HG02840 (cell line): Measurements from ENCODE around the gene USP3.
A peak's percentile ranks its signal among the peaks of the same experiment; 100 is the strongest.
"Not testable (repeated sequence)": the region's sequence is repeated elsewhere in the genome, so short reads cannot be mapped to it uniquely, and the experiment has no call there.

Experiments
- ATAC-seq: cut with Tn5 transposase; IDR thresholded peaks from one replicate; pipeline ENCODE4 v1.9.1; 2021; ENCODE audit warnings: mild to moderate bottlenecking, moderate library complexity, moderate number of reproducible peaks; ENCODE audit not compliant: unreplicated experiment, low FRiP score

USP3 gene

DNA sequence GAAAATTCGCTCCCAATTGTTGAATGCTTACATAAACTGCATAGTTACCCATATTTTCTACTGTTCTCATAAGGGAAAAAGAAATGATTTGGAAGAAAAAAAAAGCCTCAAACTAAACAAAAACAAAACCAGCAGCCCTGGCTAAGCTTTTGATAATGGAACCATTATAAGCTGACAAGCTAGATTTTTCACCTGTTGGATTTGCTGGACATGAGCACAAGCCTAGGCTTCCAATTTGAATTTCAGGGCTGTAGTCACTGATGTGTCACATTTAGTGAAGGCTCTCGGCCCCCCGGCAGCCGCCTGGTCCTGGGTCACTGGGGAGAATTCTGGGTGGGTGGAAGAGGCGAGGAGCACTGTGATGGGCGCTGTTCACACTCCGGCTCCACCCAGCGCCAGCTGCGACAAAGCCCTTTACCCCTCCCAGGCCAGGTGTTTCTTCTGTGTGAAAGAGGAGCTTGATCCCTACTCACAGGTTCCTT is 97.4 kb downstream of the USP3 start:
- ATAC-seq: no peak

- no peak for ATAC-seq
These were observed 98.2 kb downstream of the USP3 start for GRCh38 chr15:63602595-63602994.

DNA sequence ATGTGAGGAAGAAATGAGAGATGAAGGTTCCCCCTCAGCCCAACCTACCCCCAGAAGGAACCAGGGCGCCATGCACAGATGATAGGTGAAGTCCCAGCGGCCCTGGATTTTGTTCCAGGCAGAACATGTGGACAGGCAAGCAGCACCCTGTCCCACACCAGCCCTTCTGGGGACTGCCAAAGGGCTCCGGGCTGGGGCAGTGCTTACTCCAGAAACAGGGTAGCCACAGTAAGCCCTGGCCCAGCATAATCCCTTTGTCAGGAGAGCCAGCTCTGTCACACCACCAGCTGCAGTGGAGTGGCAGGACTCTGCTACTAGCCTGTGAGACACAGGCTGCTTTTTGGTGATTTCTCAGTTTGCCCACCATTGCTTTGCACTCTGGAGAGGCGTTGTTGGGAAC is 99.1 kb downstream of the USP3 start:
- ATAC-seq: no peak

- no peak for ATAC-seq
These were observed 99.9 kb downstream of the USP3 start for GRCh38 chr15:63604281-63604680.

- ATAC-seq: no peak
These were observed 100.6 kb downstream of the USP3 start for GRCh38 chr15:63605036-63605435.

- no peak for ATAC-seq
These were observed 101.4 kb downstream of the USP3 start for GRCh38 chr15:63605816-63606215.

- ATAC-seq: no peak
These were observed 101.9 kb downstream of the USP3 start for GRCh38 chr15:63606308-63606707.

- no peak for ATAC-seq
These were observed 104.6 kb downstream of the USP3 start for GRCh38 chr15:63608989-63609388.

- ATAC-seq: no peak
These were observed 105.1 kb downstream of the USP3 start for GRCh38 chr15:63609448-63609847.

- peak; percentile 54 for ATAC-seq
These were observed 105.9 kb downstream of the USP3 start for GRCh38 chr15:63610209-63610841.

DNA sequence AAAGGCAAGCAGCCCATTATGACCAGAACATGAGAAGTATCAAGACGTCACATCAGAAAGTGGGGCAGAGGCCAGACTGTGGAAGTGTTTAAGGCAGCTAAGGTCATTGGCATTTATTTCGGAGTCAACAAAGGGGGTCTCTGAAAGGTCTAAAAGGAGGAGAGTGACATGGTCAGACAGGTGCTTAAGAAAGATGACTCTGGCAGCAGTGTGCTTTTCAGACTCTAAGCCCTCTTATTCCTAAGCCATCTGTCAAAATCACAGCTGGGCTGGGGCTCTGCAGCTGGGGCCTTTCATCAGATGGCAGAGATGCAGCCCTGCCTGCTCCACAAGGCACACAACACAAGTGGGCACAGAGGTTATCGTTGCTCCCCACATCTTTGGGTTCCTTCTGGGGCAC is 106.8 kb downstream of the USP3 start:
- ATAC-seq: no peak

GRCh38 chr15:63612300-63612699 is 107.9 kb downstream of the USP3 start:
- ATAC-seq: no peak

GRCh38 chr15:63615935-63616334 is 111.5 kb downstream of the USP3 start:
- ATAC-seq: no peak

DNA sequence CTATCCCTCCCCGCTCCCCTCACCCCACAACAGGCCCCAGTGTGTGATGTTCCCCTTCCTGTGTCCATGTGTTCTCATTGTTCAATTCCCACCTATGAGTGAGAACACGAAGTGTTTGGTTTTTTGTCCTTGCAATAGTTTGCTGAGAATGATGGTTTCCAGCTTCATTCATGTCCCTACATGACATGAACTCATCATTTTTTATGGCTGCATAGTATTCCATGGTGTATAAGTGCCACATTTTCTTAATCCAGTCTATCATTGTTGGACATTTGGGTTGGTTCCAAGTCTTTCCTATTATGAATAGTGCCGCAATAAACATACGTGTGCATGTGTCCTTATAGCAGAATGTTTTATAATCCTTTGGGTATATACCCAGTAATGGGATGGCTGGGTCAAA is 112.8 kb downstream of the USP3 start:
- not testable (repeated sequence) for ATAC-seq

- not testable (repeated sequence) for ATAC-seq
These were observed 113.2 kb downstream of the USP3 start for GRCh38 chr15:63617627-63618026.

DNA sequence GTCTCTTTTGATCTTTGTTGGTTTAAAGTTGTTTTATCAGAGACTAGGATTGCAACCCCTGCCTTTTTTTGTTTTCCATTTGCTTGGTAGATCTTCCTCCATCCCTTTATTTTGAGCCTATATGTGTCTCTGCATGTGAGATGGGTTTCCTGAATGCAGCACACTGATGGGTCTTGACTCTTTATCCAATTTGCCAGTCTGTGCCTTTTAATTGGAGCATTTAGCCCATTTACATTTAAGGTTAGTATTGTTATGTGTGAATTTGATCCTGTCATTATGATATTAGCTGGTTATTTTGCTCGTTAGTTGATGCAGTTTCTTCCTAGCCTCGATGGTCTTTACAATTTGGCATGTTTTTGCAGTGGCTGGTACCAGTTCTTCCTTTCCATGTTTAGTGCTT is 116.4 kb downstream of the USP3 start:
- not testable (repeated sequence) for ATAC-seq

- no peak for ATAC-seq
These were observed 119.0 kb downstream of the USP3 start for GRCh38 chr15:63623232-63623969.

DNA sequence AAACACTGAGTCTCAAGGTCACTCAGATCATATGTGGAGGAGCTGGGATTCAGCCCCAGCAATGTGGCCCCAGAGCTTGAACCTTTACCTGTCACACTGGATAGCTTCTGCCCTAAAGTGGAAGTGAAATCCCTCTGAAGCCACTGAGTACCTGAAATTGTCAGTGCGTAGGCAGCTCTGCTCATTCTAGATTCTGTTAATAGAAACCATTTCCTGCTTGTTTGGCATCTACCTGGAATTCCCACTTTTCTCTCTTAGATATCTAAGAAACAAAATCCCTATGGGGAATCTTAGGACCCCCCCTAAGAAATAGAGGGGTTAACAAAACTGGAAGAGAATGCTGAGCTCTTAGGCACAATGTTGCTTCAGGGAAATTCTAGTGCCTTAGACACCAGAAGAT is 122.6 kb downstream of the USP3 start:
- no peak for ATAC-seq

- no peak for ATAC-seq
These were observed 123.9 kb downstream of the USP3 start for GRCh38 chr15:63628123-63628822.

GRCh38 chr15:63630036-63630751 is 125.8 kb downstream of the USP3 start:
- no peak for ATAC-seq

- ATAC-seq: no peak
These were observed 128.9 kb downstream of the USP3 start for GRCh38 chr15:63633312-63633711.
